Kidney (tissue), 14 donors: ENCODE measurements around the gene HS1BP3. TPM values are rescaled to one million over a fixed set of nuclear protein-coding genes. Genes with fewer than 3 reads are reported as not detected.

Source experiments
- DNase-seq, 5 donors: peaks; one replicate each; pipeline ENCODE4 v3.0.0-alpha.2; 2013 to 2020
- FAIRE-seq: peaks from 2 replicates; lab custom pipeline; 2012; peaks lifted over from hg19 to GRCh38; lab: Jason Lieb, UNC
- H3K27ac ChIP-seq, 2 donors: one replicate each; pipeline ENCODE4 v1.7.0; 2013; ENCODE audit warnings: low read depth in 2 of 2, low read length in 2 of 2, inconsistent platforms in 1 of 2
- H3K27me3 ChIP-seq: one replicate; pipeline ENCODE4 v1.7.1; 2013; ENCODE audit warnings: low read length, inconsistent platforms; ENCODE audit not compliant: control insufficient read depth, insufficient read depth
- H3K36me3 ChIP-seq, 3 donors: one replicate each; pipeline versions ENCODE4 v1.7.0 to v1.7.1; 2013; ENCODE audit warnings: low read length in 3 of 3, control low read depth in 1 of 3, inconsistent platforms in 1 of 3; ENCODE audit not compliant: insufficient read depth in 3 of 3, control insufficient read depth in 2 of 3
- H3K4me1 ChIP-seq, 3 donors: one replicate each; pipeline versions ENCODE4 v1.7.0 to v1.7.1; 2013; ENCODE audit warnings: low read length in 3 of 3, inconsistent platforms in 1 of 3, low read depth in 1 of 3; ENCODE audit not compliant: control insufficient read depth in 2 of 3, insufficient read depth in 2 of 3
- H3K4me3 ChIP-seq, 3 donors: one replicate each; pipeline versions ENCODE4 v1.7.0 to v1.8.1; 2013; ENCODE audit warnings: low read length in 3 of 3, control low read depth in 1 of 3, inconsistent platforms in 1 of 3
- H3K9ac ChIP-seq, 3 donors: one replicate each; pipeline versions ENCODE4 v1.7.0 to v1.7.1; 2013; ENCODE audit warnings: low read length in 3 of 3, control low read depth in 1 of 3, inconsistent platforms in 1 of 3
- H3K9me3 ChIP-seq, 3 donors: one replicate each; pipeline versions ENCODE4 v1.7.0 to v1.7.1; 2013; ENCODE audit warnings: low read length in 3 of 3, control low read depth in 1 of 3, inconsistent platforms in 1 of 3; ENCODE audit not compliant: control insufficient read depth in 2 of 3, insufficient read depth in 1 of 3
- intact Hi-C: fragments of 100-400 bp; cut with DNase I; formaldehyde crosslinking; loops from one replicate; pipeline ENCODE4 v1.11.1; 2022
- polyA plus RNA-seq: library from polyadenylated mRNA; stranded (reverse); fragments of 350-450 nt; fragmentation: Illumina TruSeq; extraction: RNeasy Lipid Tissue Mini Kit (QIAGEN cat#74804); gene quantifications from one replicate; pipeline ENCODE4 v1.2.3, GENCODE V29; 2014; ENCODE audit warnings: low read depth, low replicate concordance; ENCODE audit not compliant: insufficient read depth
- total RNA-seq: library from RNA; stranded (reverse); fragmentation: NEBNext Ultra II Directional; extraction: Animal tissue kit (Norgen Biotek cat#: 25700); gene quantifications from one replicate; pipeline ENCODE4 v1.2.1, GENCODE V29; 2021
- TF ChIP-seq, protein P1 (sequence below): IDR thresholded peaks from 3 replicates; pipeline ENCODE4 v1.5.1; 2012; ENCODE audit warnings: mild to moderate bottlenecking, moderate library complexity, borderline replicate concordance; ENCODE audit not compliant: insufficient read depth; ENCODE audit errors: extremely low read depth
- donor health status: control.
- donor health status: control.
- donor health status: control.
- donor health status: control.
- donor health status: control.
- donor health status: DM: yes; HTN: yes; CAD: no.
- donor health status: Normal renal cell carcinoma (clear cell type).

Gene HS1BP3
- total and polyA plus RNA-seq, 2 donors from 2014 or later = 35.5 to 37.5 TPM

DNA sequence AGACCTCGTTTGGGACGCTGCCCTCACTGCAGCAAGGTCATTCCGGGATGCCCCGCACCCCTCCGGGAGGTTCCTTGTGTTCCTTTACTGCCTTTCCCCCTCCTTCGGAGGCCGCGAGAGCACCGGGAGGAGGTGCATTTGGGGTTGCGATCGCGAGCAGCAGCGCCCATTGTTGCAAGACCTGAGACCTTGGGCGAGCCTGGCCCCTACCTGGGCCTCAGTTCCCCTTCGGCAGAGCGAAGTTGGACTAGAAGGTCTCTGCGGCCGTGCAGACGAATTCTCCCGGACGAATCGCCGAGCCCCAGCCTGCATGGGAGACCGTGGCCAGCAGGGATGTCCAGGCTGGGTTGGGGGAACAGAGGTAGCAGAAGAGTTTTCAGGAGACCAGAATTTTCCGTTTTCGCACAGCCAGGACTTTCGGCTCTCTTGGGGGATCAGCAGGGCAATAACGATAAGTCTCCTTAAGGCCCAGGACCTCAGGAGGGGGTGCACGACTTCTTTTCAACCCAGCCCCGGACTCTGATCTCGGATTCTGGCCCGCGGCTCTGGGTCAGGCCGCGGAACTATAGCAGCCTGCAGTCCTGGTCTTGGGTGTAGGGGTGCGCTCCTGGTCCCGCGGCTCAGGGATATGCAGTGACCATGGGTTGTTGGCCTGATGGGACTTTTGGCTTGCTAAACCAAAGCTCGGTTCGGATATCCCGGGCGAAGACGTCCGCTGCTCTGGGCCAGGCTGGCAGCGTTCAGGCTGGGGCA, 18.8 kb upstream of the HS1BP3 start:
- peaks cover 0 to 3% (median 0%) of the 10 kb centered on the region in 3 donors for H3K36me3 ChIP-seq
- no peak for FAIRE-seq
- TF ChIP-seq, protein P1, sequence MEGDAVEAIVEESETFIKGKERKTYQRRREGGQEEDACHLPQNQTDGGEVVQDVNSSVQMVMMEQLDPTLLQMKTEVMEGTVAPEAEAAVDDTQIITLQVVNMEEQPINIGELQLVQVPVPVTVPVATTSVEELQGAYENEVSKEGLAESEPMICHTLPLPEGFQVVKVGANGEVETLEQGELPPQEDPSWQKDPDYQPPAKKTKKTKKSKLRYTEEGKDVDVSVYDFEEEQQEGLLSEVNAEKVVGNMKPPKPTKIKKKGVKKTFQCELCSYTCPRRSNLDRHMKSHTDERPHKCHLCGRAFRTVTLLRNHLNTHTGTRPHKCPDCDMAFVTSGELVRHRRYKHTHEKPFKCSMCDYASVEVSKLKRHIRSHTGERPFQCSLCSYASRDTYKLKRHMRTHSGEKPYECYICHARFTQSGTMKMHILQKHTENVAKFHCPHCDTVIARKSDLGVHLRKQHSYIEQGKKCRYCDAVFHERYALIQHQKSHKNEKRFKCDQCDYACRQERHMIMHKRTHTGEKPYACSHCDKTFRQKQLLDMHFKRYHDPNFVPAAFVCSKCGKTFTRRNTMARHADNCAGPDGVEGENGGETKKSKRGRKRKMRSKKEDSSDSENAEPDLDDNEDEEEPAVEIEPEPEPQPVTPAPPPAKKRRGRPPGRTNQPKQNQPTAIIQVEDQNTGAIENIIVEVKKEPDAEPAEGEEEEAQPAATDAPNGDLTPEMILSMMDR = no peak
- peak in 3 of 5 donors; percentile 21 to 70 (median 47) for DNase-seq
- H3K27me3 ChIP-seq = peaks cover 64% of the 10 kb centered on the region
- peaks cover 0 to 24% (median 13%) of the 10 kb centered on the region in 3 donors for H3K4me1 ChIP-seq
- H3K9ac ChIP-seq = no peak overlapping the region
- intact Hi-C loops = no loop called here
- H3K27ac ChIP-seq = no peak overlapping the region
- no peak overlapping the region for H3K4me3 ChIP-seq
- H3K9me3 ChIP-seq = no peaks in the 10 kb centered on the region

- H3K9me3 ChIP-seq = no peaks in the 10 kb centered on the region
- intact Hi-C loops = no loop called here
- peak overlapping the region in 1 of 3 donors; percentile 66 for H3K4me3 ChIP-seq
- H3K36me3 ChIP-seq = no peaks in the 10 kb centered on the region
- TF ChIP-seq, protein P1 = no peak
- peaks cover 0 to 24% (median 8%) of the 10 kb centered on the region in 3 donors for H3K4me1 ChIP-seq
- no peak for FAIRE-seq
- H3K27ac ChIP-seq = no peak overlapping the region
- peak in 1 of 5 donors; percentile 32 for DNase-seq
- peak overlapping the region in 1 of 3 donors; percentile 5 for H3K9ac ChIP-seq
- H3K27me3 ChIP-seq = peaks cover 67% of the 10 kb centered on the region
These were observed 18.1 kb upstream of the HS1BP3 start for GRCh38 chr2:20668871-20669475.

DNA sequence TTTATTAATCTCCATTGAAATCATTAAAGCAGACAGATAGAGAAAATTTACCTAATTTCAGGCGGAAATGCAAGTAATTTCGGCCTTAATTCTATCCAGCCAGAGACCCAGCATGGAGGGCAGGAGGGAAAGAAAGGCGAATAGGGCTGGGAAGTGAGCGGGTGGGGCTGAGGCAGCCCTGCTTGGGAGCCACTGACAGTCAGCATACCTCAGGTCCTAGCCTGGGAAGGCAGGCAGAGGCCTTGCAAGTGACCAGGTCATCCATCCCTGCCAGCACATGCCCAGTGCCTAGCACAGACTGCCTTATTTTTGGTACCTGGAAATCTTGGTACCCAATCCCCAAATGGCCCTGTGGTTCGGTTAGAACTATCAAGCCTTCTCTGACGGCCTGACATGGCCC, 17.6 kb upstream of the HS1BP3 start:
- H3K4me1 ChIP-seq = peaks cover 0 to 24% (median 12%) of the 10 kb centered on the region in 3 donors
- peaks cover 64% of the 10 kb centered on the region for H3K27me3 ChIP-seq
- H3K9me3 ChIP-seq = no peaks in the 10 kb centered on the region
- FAIRE-seq (no peak), DNase-seq (peak in 1 of 5 donors; percentile 35)
- intact Hi-C loops = no loop called here
- H3K36me3 ChIP-seq = no peaks in the 10 kb centered on the region
- peak overlapping the region in 2 of 3 donors; percentile 61 to 66 for H3K4me3 ChIP-seq
- H3K9ac ChIP-seq = peak overlapping the region in 1 of 3 donors; percentile 73
- TF ChIP-seq, protein P1 = no peak
- no peak overlapping the region for H3K27ac ChIP-seq
